ENCODE results near the gene FBXL16. TPM values are rescaled to one million over a fixed set of nuclear protein-coding genes. Genes with fewer than 3 reads are reported as not detected.
"Not testable (repeated sequence)": the region's sequence is repeated elsewhere in the genome, so short reads cannot be mapped to it uniquely, and the experiment has no call there.

Gene FBXL16, protein sequence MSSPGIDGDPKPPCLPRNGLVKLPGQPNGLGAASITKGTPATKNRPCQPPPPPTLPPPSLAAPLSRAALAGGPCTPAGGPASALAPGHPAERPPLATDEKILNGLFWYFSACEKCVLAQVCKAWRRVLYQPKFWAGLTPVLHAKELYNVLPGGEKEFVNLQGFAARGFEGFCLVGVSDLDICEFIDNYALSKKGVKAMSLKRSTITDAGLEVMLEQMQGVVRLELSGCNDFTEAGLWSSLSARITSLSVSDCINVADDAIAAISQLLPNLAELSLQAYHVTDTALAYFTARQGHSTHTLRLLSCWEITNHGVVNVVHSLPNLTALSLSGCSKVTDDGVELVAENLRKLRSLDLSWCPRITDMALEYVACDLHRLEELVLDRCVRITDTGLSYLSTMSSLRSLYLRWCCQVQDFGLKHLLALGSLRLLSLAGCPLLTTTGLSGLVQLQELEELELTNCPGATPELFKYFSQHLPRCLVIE
- 0.04 and 0.20 TPM in 2 replicates for total RNA-seq

GRCh38 chr16:705431-706188, at the start of gene FBXL16:
Gene FBXL16 (minus strand): TSS chr16:705801. CDS start chr16:697405, 8,396 bp downstream.
- no peak for DNase-seq (ENCODE audit: low read depth, low spot score)

DNA sequence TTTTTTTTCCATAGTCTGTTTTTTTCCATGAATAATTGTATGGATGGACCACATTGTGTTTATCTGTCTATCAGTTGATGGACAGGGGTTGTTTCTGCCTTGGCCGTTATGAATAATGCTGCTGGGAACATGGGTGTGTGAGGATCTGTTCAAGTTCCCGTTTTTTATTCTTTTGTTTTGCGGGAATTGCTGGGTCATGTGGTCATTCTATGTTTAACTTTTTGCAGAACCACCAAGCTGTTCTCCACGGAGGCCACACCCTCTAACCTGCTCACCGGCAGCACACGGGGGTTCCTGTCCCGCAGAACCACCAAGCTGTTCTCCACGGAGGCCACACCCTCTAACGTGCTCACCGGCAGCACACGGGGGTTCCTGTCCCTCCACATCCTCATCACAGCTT, 49.1 kb upstream of the FBXL16 start:
- no peak for DNase-seq (ENCODE audit: low read depth, low spot score)

- not testable (repeated sequence) for DNase-seq (ENCODE audit: low read depth, low spot score)
Observed at GRCh38 chr16:754121-754607, 48.6 kb upstream of the FBXL16 start.

DNA sequence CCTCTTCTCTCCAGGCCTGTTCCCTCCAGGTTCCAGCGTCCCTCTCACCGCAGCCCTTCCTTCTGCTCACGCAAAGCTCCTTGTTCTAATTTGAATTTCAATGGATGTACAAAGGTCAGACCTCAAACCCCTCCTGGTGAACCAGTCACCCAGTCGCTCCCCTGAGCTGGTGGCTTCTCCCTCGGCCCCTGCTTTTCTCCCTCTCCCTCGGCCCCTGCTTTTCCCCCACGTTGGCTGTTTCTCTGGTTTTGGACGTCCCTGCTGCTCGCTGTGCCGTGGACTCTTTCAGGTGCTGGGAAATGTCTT, 46.4 kb upstream of the FBXL16 start:
- DNase-seq (ENCODE audit: low read depth, low spot score), result no peak

GRCh38 chr16:751152-752006, 45.8 kb upstream of the FBXL16 start:
- DNase-seq (ENCODE audit: low read depth, low spot score), result no peak

GRCh38 chr16:750485-750884, 44.9 kb upstream of the FBXL16 start:
- no peak for DNase-seq (ENCODE audit: low read depth, low spot score)

GRCh38 chr16:749010-749409, 43.4 kb upstream of the FBXL16 start:
- no peak for DNase-seq (ENCODE audit: low read depth, low spot score)

DNA sequence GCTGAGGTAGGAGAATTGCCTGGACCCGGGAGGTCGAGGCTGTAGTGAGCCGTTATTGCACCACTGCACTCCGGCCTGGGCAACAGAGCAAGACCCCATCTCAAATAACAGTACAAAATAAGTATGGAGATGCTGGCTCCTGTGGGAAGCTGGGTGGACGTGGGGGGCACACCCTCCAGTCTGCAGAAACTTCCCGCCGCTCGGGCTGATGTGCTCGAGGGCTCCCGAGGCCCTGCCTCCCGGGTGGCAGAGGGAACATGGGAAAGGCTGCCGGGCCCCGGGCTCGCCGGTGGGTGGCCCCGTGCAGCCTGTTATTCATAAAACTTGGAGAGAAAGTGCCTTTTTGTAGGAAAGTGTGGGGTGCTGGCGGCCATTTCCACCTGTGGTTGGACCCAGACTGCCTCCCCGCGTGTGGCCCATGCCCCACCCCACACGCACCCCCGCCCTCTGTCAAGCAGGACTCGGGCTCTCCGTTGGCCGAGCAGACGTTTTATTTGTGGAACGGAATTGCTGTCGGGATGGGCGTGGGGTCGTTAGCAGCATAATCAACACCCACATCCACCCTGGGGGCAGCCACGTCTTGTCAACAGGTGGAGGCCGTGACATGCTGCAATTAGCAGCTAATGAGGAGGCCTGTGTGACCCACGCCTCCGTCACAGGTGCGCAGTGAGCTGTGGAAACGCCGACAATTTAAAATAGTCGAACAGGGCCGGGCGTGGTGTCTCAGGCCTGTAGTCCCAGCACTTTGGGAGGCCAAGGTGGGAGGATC, 42.6 kb upstream of the FBXL16 start:
- DNase-seq (ENCODE audit: low read depth, low spot score), result no peak

DNA sequence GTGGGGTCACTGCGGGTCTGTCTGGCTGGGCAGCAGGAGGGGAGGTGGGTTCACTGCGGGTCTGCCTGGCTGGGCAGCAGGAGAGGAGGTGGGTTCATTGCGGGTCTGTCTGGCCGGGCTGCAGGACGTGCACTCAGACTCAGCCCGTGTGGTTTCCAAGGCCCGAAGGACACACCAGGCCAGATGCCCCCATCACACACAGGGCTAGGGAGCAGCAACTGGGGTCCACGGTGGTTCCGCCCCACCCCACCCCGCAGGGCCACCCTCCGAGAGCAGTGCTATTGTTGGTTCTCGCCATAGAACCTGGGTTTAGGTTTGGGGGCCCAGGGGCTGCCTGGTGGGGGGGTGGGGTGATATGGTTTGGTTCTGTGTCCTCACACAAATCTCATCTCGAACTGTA, 41.0 kb upstream of the FBXL16 start:
- DNase-seq (ENCODE audit: low read depth, low spot score), result no peak

DNA sequence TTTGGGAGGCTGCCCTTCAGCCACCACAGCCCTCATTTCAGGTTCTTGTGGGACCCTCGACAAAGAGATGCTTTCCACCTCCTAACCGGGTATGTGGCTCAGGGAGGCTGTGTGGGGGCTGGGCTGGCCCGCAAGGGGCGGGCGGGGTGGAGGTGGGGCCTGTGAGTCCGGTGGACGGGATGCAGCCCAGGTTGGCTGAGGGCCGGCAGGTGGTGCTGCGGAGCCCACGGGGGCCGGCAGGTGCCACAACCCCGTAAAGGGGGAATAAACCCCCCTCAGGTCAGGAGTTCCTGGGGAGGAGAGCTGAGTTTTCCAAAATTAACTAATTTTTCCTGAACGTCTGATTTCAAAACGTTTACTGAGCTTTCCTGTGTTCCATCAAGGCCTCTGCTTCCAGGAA, 40.1 kb upstream of the FBXL16 start:
- DNase-seq (ENCODE audit: low read depth, low spot score), result no peak

GRCh38 chr16:743794-744500, 38.3 kb upstream of the FBXL16 start:
- DNase-seq (ENCODE audit: low read depth, low spot score), result no peak

DNA sequence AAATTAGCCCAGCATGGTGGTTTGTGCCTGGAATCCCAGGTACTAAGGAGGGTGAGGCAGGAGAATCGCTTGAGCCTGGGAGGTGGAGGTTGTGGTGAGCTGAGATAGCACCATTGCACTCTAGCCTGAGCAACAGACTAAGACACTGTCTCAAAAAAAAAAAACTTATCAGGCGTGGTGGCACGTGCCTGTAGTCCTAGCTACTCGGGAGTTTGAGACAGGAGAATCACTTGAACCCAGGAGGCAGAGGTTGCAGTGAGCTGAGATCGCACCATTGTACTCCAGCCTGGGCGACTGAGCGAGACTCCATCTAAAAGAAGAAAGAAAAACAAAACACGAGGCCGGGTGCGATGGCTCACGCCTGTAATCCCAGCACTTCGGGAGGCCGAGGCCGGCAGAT, 37.3 kb upstream of the FBXL16 start:
- DNase-seq (ENCODE audit: low read depth, low spot score), result not testable (repeated sequence)

DNA sequence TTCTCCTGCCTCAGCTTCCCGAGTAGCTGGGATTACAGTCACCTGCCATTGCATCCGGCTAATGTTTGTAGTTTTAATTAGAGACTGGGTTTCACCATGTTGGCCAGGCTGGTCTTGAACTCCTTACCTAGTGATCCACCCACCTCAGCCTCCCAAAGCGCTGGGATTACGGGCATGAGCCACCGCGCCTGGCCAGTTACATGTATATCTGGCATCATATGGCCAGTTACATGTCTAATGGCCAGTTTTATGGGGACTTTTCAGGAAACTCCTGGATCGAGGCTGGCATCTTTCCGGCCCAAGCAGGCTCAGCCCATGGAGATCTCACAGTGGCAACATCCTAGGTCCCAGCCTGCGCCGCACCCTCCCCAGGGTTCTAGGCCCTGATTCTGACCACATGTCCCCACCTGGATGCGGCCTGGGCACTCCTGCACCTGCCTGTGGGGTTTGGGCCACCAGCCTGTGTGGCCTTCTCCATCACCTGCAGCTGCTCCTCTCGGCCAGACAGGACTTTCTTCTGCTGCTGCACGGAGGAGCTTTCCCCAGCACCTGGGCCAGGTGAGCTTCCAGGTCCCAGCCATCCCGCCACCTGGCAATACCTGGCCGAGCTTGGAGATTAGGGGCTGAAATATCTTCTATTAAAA, 36.5 kb upstream of the FBXL16 start:
- no peak for DNase-seq (ENCODE audit: low read depth, low spot score)

DNA sequence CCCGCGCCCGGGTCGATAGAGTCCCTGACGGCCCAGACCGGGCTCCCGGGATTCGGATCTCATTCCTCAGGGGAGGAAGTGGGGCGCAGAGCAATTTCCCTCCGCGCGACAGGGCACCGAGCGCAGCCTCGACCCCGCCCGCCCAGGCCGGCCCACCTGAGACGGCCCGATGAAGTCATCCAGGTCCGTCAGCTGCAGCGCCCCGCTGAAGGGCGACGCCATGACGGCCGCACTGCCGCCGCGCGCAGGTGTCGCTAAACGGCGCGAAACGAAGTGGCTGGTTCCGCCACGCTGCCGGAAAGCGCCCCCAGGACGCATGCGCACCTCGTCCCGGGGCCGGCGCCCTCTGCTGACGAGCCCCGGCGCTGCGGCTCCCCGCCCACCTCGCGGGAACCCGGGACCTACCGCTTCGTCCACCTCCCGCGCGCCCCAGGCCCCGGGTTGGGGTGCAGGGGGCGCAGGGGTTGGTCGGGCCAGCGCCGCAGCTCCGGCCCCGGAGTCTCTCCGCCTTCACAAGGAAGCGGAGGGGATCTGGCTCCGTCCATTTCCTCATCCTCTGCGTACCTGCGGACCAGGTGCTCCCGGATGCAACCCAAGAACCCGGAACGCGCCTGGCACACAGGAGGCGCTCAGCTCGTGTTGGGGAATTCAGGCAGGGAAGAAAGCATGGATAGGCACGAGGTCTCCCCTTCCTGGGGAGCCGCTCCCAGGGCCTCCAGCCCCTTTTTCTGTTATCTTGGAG, 35.3 kb upstream of the FBXL16 start, which contains the start of gene CIAO3:
TSS of gene CIAO3 (minus strand) at position 234 of the 742 bp plus-strand sequence. CDS start at position 222, 12 bp downstream.
- peak; percentile 60 for DNase-seq (ENCODE audit: low read depth, low spot score)

DNA sequence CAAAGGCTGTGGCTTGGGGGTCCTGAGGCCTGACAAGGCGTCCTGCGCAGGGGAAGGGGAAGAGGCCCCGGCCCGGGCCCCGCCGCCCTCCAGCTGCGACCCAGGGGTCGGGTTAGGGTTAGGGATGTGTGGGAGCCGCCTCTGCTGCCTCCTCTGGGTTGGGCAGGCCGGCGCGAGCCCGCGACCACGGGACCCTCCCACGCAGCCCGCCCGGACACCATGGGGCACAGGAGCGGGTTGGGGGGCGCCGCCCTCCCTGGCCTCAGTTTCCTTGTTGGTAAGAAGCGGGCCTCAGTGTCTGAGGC, 34.8 kb upstream of the FBXL16 start:
- no peak for DNase-seq (ENCODE audit: low read depth, low spot score)

- no peak for DNase-seq (ENCODE audit: low read depth, low spot score)
Observed at GRCh38 chr16:739560-740458, 34.2 kb upstream of the FBXL16 start.

GRCh38 chr16:736936-737481, 31.4 kb upstream of the FBXL16 start:
- DNase-seq (ENCODE audit: low read depth, low spot score), result no peak

- DNase-seq (ENCODE audit: low read depth, low spot score), result no peak
Observed at GRCh38 chr16:735982-736453, 30.4 kb upstream of the FBXL16 start.

All from pulmonary artery endothelial cell (primary cell).